Activated B cell treated with CpG ODN at 0.5 μM for 24 hours (primary cell): ENCODE measurements around the gene TAOK1. TPM values are rescaled to one million over a fixed set of nuclear protein-coding genes. Genes with fewer than 3 reads are reported as not detected.

Experiments used
- ATAC-seq: fragments of 200-7000 bp; cut with Tn5 transposase; one replicate; pipeline ENCODE4 v1.10.0; 2021; ENCODE audit warnings: low read depth, mild to moderate bottlenecking, moderate library complexity
- CTCF ChIA-PET: fragments of 350-600 bp; sonication (Branson Sonifier 250); formaldehyde crosslinking; loops from one replicate; lab custom pipeline; 2021; ENCODE audit warnings: antibody characterized with exemption; lab: Charles Lee
- POLR2A ChIA-PET: fragments of 350-600 bp; sonication (Branson Sonifier 250); formaldehyde crosslinking; loops from one replicate; lab custom pipeline; 2021; ENCODE audit warnings: antibody characterized with exemption; lab: Charles Lee
- DNase-seq: peaks from one replicate; pipeline ENCODE4 v3.0.0; 2022
- H3K27ac Mint-ChIP-seq: one replicate; pipeline ENCODE4 v1.8.0; 2020; ENCODE audit warnings: mixed read lengths
- H3K27me3 Mint-ChIP-seq: one replicate; pipeline ENCODE4 v1.8.0; 2021; ENCODE audit warnings: mixed read lengths
- H3K36me3 Mint-ChIP-seq: one replicate; pipeline ENCODE4 v1.8.0; 2021; ENCODE audit warnings: low read depth, mixed read lengths
- H3K4me1 Mint-ChIP-seq: one replicate; pipeline ENCODE4 v1.8.0; 2021; ENCODE audit warnings: mixed read lengths
- H3K4me3 Mint-ChIP-seq: one replicate; pipeline ENCODE4 v1.8.0; 2020; ENCODE audit warnings: mild to moderate bottlenecking, mixed read lengths
- H3K9me3 Mint-ChIP-seq: one replicate; pipeline ENCODE4 v1.8.0; 2020; ENCODE audit warnings: mixed read lengths
- intact Hi-C: fragments of 100-400 bp; cut with micrococcal nuclease; formaldehyde crosslinking; loops from one replicate; pipeline ENCODE4 v1.15.1; 2024
- total RNA-seq: library from RNA; stranded (reverse); gene quantifications from 2 replicates; pipeline ENCODE4 v1.2.3, GENCODE V29; 2022
- TF ChIP-seq, protein P1 (sequence below): fragments of 200-600 bp; IDR thresholded peaks from one replicate; pipeline ENCODE4 v1.8.0; 2022; ENCODE audit warnings: antibody characterized with exemption, mild to moderate bottlenecking

Gene TAOK1
- total RNA-seq, 1 donor from 2014 or later, result 55.5 TPM

DNA sequence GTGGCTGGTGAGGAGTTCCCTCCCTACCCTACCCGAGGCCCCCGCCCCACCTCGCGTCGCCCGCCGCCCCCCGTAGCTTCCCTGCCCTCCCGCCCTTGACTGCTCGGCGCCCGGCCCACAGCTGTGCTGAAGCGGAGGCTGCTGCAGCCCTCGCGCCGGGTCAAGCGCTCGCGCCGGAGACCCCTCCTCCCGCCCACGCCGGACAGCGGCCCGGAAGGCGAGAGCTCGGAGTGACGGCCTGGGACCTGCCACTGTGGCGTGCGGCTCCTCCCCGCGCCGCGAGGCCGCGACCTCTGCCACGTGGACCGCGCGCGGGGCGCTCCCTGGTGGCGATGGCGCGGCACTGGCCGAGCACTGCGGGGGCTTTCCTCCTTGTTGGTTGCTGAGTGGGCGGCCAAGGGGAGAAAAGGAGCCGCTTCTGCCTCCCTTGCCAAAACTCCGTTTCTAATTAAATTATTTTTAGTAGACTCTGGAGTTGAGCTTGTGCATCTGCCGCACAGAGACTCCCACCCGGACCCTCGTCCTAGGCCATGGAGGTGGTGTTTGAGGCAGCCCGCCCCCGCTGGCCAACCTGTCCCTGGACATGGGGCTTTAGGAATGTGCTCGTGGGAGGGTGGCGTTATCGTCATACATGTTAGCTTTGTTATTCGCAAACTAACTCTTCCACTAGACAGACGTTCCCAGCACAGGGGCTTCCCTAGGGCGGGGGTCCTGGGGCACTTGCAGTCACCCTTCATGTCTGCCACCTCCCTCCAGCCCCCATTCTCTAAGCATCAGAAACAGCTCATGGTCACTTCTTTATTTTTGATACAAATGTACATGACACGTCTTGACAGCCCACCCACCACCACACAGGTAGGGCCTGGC lies 182.8 kb downstream of the TAOK1 start:
- Mint-ChIP-seq H3K4me3 (peak overlapping the region; percentile 24), H3K27ac (no peak overlapping the region), H3K9me3 (no peaks in the 10 kb centered on the region), H3K27me3 (no peaks in the 10 kb centered on the region), H3K36me3 (peaks cover 37% of the 10 kb centered on the region), H3K4me1 (peaks cover 26% of the 10 kb centered on the region)
- CTCF ChIA-PET, result interaction anchor here (0.6 to 9.0 kb wide), 10 partner anchors 13 to 424 kb away, joined by 3 to 57 read pairs (median 4); no protein-coding TSS in a partner anchor
- POLR2A ChIA-PET, result interaction anchor here (0.5 to 1.5 kb wide), 7 partner anchors 42 to 296 kb away, joined by 3 to 6 read pairs (median 4); no protein-coding TSS in a partner anchor
- DNase-seq (peak; percentile 77), ATAC-seq (peak; percentile 43)
- TF ChIP-seq, protein P1, sequence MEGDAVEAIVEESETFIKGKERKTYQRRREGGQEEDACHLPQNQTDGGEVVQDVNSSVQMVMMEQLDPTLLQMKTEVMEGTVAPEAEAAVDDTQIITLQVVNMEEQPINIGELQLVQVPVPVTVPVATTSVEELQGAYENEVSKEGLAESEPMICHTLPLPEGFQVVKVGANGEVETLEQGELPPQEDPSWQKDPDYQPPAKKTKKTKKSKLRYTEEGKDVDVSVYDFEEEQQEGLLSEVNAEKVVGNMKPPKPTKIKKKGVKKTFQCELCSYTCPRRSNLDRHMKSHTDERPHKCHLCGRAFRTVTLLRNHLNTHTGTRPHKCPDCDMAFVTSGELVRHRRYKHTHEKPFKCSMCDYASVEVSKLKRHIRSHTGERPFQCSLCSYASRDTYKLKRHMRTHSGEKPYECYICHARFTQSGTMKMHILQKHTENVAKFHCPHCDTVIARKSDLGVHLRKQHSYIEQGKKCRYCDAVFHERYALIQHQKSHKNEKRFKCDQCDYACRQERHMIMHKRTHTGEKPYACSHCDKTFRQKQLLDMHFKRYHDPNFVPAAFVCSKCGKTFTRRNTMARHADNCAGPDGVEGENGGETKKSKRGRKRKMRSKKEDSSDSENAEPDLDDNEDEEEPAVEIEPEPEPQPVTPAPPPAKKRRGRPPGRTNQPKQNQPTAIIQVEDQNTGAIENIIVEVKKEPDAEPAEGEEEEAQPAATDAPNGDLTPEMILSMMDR, result no peak
- intact Hi-C loops, result no loop called here

DNA sequence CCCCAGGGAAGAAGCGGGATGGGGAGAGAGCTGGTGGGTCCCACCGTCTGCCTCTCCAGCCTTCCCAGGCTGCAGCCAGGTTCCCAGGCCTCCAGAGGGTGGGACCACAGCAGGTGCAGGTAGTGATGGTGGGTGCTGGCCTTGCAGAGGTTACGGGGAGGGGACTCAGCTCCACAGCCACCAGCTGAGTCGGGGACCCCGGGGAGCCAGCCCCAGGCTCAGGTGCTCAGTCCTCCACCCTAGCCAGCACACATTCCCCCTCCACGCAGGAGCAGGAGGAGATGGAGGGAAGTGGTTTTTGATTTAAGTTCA lies 183.4 kb downstream of the TAOK1 start:
- Mint-ChIP-seq H3K27me3 (no peaks in the 10 kb centered on the region), H3K36me3 (peaks cover 39% of the 10 kb centered on the region), H3K4me3 (no peak overlapping the region), H3K4me1 (peaks cover 26% of the 10 kb centered on the region), H3K27ac (no peak overlapping the region), H3K9me3 (no peaks in the 10 kb centered on the region)
- ChIA-PET CTCF (interaction anchor here (0.6 to 9.0 kb wide), 4 partner anchors 18 to 204 kb away, joined by 3 to 57 read pairs (median 14); no protein-coding TSS in a partner anchor), POLR2A (interaction anchor here (0.6 to 1.5 kb wide), 3 partner anchors 42 to 295 kb away, joined by 3 to 5 read pairs (median 4); no protein-coding TSS in a partner anchor)
- intact Hi-C loops, result no loop called here
- no peak for ATAC-seq
- TF ChIP-seq, protein P1, result no peak
- DNase-seq, result peak; percentile 15

DNA sequence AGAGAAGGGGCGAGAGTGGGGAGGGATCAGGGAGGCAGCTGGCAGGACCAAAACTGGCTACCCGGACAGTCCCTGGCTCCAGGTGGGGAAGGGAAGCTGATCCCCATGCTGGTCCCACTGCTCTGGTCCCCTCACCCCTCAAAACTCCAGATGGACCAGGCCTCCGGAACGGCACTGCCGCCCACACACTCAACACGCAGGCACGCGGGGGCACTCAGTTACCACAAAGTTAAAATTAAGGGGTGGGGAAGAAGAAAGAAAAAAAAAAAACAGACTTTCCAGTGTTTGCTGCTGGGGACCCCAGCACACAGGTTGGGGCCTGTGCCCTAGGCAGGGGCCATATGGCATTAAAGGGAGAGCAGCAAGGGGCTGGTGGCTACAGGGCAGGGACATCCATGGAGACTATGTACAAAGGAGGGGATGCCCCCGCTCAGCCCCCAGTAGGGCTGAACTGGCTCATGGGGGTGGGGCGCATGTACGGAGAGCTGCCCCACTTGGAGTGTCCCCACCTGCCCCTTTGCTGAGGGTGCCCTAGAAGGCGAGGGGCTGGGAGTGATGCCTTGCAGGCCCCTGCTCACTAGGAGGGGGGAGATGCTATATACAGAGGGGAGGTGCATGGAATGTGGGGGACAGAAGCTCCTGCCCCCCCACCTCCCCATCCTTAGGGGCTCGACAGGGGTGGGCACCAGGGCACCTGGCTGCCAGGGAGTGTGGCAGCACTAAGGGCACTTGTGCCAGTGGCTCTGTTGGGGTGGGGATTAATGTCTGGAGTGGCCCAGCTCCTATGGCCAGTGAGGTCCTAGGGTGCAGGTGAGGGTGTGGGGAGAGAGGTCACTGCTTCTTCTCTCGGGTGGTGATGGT lies 183.9 kb downstream of the TAOK1 start:
- intact Hi-C loops, result no loop called here
- no peak overlapping the region for H3K27ac Mint-ChIP-seq
- TF ChIP-seq, protein P1, result no peak

DNA sequence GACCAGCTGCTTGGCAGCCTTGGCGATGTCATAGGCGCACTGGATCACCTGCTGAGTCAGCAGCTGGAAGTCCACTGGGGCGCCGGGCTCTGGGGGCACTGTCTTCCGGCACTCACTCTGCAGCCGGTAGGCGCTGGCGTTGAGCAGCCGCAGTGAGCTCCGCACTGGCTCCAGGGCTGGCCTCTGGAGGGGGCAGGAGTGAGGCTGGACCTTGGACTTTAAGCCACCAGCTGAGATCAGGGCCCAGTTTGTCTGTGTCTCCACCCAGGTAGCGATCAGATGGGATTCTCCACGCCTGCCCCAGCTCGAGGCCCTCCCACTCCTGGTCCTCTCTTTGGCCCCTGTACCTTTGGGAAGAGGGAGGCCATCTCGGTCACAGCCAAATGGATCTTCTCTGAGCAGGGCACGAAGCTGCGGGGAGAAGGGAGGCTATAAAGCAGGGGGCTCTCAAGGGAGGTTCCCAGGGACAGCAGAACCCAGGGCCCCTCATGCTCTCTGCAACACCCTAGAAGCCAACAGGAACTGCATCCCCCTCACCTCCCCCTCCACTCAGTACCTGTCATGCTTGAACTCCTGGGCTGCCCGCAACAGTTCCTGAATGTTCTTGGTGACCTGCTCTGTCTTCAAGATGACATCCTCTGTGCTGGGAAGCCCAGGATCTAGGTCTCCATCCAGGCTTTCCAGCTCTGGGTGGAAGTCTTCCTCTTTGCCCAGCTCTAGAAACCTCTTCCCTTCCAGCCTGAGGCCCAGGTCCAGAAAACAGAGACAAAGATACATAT lies 184.8 kb downstream of the TAOK1 start:
- DNase-seq, result no peak
- H3K27ac Mint-ChIP-seq, result no peak overlapping the region
- H3K36me3 Mint-ChIP-seq, result peaks cover 51% of the 10 kb centered on the region
- peaks cover 20% of the 10 kb centered on the region for H3K4me1 Mint-ChIP-seq
- ChIA-PET CTCF (interaction anchor here (0.8 to 9.0 kb wide), 5 partner anchors 18 to 205 kb away, joined by 4 to 70 read pairs (median 17); partner anchors contain the start of gene ANKRD13B), POLR2A (interaction anchor here (0.5 kb wide), 1 partner anchor 96 kb away, joined by 5 read pairs; no protein-coding TSS in a partner anchor)
- no peaks in the 10 kb centered on the region for H3K27me3 Mint-ChIP-seq
- TF ChIP-seq, protein P1, result no peak
- intact Hi-C loops, result no loop called here
- no peak overlapping the region for H3K4me3 Mint-ChIP-seq
- no peak for ATAC-seq
- no peaks in the 10 kb centered on the region for H3K9me3 Mint-ChIP-seq

More for the DNA sequence above, 183.9 kb downstream of the TAOK1 start:
- H3K4me1 Mint-ChIP-seq, result peaks cover 23% of the 10 kb centered on the region
- ATAC-seq (no peak), DNase-seq (peak; percentile 9)
- peaks cover 45% of the 10 kb centered on the region for H3K36me3 Mint-ChIP-seq
- no peaks in the 10 kb centered on the region for H3K27me3 Mint-ChIP-seq
- ChIA-PET POLR2A (interaction anchor here (0.5 to 1.5 kb wide), 3 partner anchors 41 to 183 kb away, joined by 3 to 5 read pairs (median 4); no protein-coding TSS in a partner anchor), CTCF (interaction anchor here (0.6 to 9.0 kb wide), 5 partner anchors 17 to 205 kb away, joined by 3 to 70 read pairs (median 17); partner anchors contain the start of gene ANKRD13B)
- no peaks in the 10 kb centered on the region for H3K9me3 Mint-ChIP-seq
- H3K4me3 Mint-ChIP-seq, result no peak overlapping the region
